Osteocyte (in vitro differentiated cells): ENCODE results near the gene PIGS. TPM values are rescaled to one million over a fixed set of nuclear protein-coding genes. Genes with fewer than 3 reads are reported as not detected.

Experiments used
- DNase-seq: peaks from one replicate; pipeline ENCODE4 v3.0.0; 2021; ENCODE audit warnings: mixed read lengths; ENCODE audit not compliant: unreplicated experiment; ENCODE audit errors: extremely low spot score
- H3K27ac Mint-ChIP-seq: one replicate; pipeline ENCODE4 v1.8.0; 2021; ENCODE audit warnings: mild to moderate bottlenecking, mixed read lengths; ENCODE audit not compliant: unreplicated experiment
- H3K27me3 Mint-ChIP-seq: one replicate; pipeline ENCODE4 v1.8.0; 2021; ENCODE audit warnings: mixed read lengths; ENCODE audit not compliant: unreplicated experiment
- H3K36me3 Mint-ChIP-seq: one replicate; pipeline ENCODE4 v1.8.0; 2021; ENCODE audit warnings: mixed read lengths; ENCODE audit not compliant: unreplicated experiment
- H3K4me1 Mint-ChIP-seq: one replicate; pipeline ENCODE4 v1.8.0; 2021; ENCODE audit warnings: mixed read lengths; ENCODE audit not compliant: unreplicated experiment
- H3K4me3 Mint-ChIP-seq: one replicate; pipeline ENCODE4 v1.8.0; 2021; ENCODE audit warnings: mild to moderate bottlenecking, moderate library complexity, mixed read lengths; ENCODE audit not compliant: unreplicated experiment
- H3K9me3 Mint-ChIP-seq: one replicate; pipeline ENCODE4 v1.8.0; 2021; ENCODE audit warnings: mixed read lengths; ENCODE audit not compliant: unreplicated experiment
- CTCF ChIP-seq: fragments of 200-600 bp; sonication (generic); IDR thresholded peaks from 2 replicates; pipeline ENCODE4 v1.5.0; 2021; ENCODE audit warnings: antibody characterized with exemption, mild to moderate bottlenecking, moderate library complexity
- total RNA-seq: library from RNA; stranded (reverse); gene quantifications from 2 replicates; pipeline ENCODE4 v1.2.1, GENCODE V29; 2021

PIGS gene
- total RNA-seq, 1 donor from 2014 or later, result 80.0 TPM

- no peak for DNase-seq
- peaks cover 36% of the 10 kb centered on the region for H3K4me1 Mint-ChIP-seq
- TF ChIP-seq CTCF, result no peak
- no peaks in the 10 kb centered on the region for H3K36me3 Mint-ChIP-seq
- H3K4me3 Mint-ChIP-seq, result peak overlapping the region; percentile 94
- no peak overlapping the region for H3K27ac Mint-ChIP-seq
- no peaks in the 10 kb centered on the region for H3K27me3 Mint-ChIP-seq
- H3K9me3 Mint-ChIP-seq, result no peaks in the 10 kb centered on the region
These were observed 1.1 kb upstream of the PIGS start for GRCh38 chr17:28572259-28573039.

- H3K4me1 Mint-ChIP-seq, result peaks cover 30% of the 10 kb centered on the region
- H3K27me3 Mint-ChIP-seq, result no peaks in the 10 kb centered on the region
- no peaks in the 10 kb centered on the region for H3K9me3 Mint-ChIP-seq
- TF ChIP-seq CTCF, result no peak
- no peaks in the 10 kb centered on the region for H3K36me3 Mint-ChIP-seq
- no peak for DNase-seq
- H3K4me3 Mint-ChIP-seq, result peak overlapping the region; percentile 94
- H3K27ac Mint-ChIP-seq, result peak overlapping the region; percentile 81
These were observed 486 bp downstream of the PIGS start for GRCh38 chr17:28570716-28571360.

- Mint-ChIP-seq H3K27me3 (no peaks in the 10 kb centered on the region), H3K27ac (no peak overlapping the region), H3K4me1 (peaks cover 30% of the 10 kb centered on the region), H3K9me3 (no peaks in the 10 kb centered on the region), H3K4me3 (peak overlapping the region; percentile 94), H3K36me3 (no peaks in the 10 kb centered on the region)
- no peak for DNase-seq
- TF ChIP-seq CTCF, result no peak
These were observed 1.9 kb downstream of the PIGS start for GRCh38 chr17:28569446-28569845.

- Mint-ChIP-seq H3K27ac (no peak overlapping the region), H3K4me1 (peaks cover 34% of the 10 kb centered on the region), H3K27me3 (no peaks in the 10 kb centered on the region), H3K4me3 (no peak overlapping the region), H3K36me3 (no peaks in the 10 kb centered on the region), H3K9me3 (no peaks in the 10 kb centered on the region)
- TF ChIP-seq CTCF, result no peak
- no peak for DNase-seq
These were observed 3.7 kb downstream of the PIGS start for GRCh38 chr17:28567604-28568003.

- H3K27ac Mint-ChIP-seq, result no peak overlapping the region
These were observed 7.8 kb downstream of the PIGS start for GRCh38 chr17:28563475-28563874.

More at GRCh38 chr17:28563475-28563874, 7.8 kb downstream of the PIGS start:
- H3K27me3 Mint-ChIP-seq, result no peaks in the 10 kb centered on the region
- no peak for TF ChIP-seq CTCF
- H3K36me3 Mint-ChIP-seq, result peaks cover 15% of the 10 kb centered on the region
- no peak overlapping the region for H3K4me3 Mint-ChIP-seq
- no peaks in the 10 kb centered on the region for H3K9me3 Mint-ChIP-seq
- peaks cover 7% of the 10 kb centered on the region for H3K4me1 Mint-ChIP-seq
- no peak for DNase-seq
